HG03558 (cell line): ENCODE measurements around the gene FHAD1.
"Not testable (repeated sequence)": the region's sequence is repeated elsewhere in the genome, so short reads cannot be mapped to it uniquely, and the experiment has no call there.

Source experiments
- ATAC-seq: cut with Tn5 transposase; IDR thresholded peaks from one replicate; pipeline ENCODE4 v1.9.1; 2021; ENCODE audit warnings: moderate number of reproducible peaks; ENCODE audit not compliant: unreplicated experiment; ENCODE audit errors: extremely low read depth

Gene FHAD1

GRCh38 chr1:15384301-15384901 is 137.4 kb downstream of the FHAD1 start:
- ATAC-seq, result no peak

- no peak for ATAC-seq
These were observed 138.4 kb downstream of the FHAD1 start for GRCh38 chr1:15385420-15385819.

GRCh38 chr1:15386164-15386749 is 139.2 kb downstream of the FHAD1 start:
- ATAC-seq, result no peak

GRCh38 chr1:15388201-15388880 is 141.3 kb downstream of the FHAD1 start:
- ATAC-seq, result no peak

GRCh38 chr1:15389828-15390227 is 142.8 kb downstream of the FHAD1 start:
- ATAC-seq, result not testable (repeated sequence)

- ATAC-seq, result no peak
These were observed 143.6 kb downstream of the FHAD1 start for GRCh38 chr1:15390667-15391066.

- ATAC-seq, result no peak
These were observed 144.3 kb downstream of the FHAD1 start for GRCh38 chr1:15391366-15391765.

GRCh38 chr1:15393475-15394257 is 146.6 kb downstream of the FHAD1 start:
- no peak for ATAC-seq

- ATAC-seq, result no peak
These were observed 147.3 kb downstream of the FHAD1 start for GRCh38 chr1:15394258-15394690.

GRCh38 chr1:15397236-15397635 is 150.2 kb downstream of the FHAD1 start:
- ATAC-seq, result no peak

GRCh38 chr1:15399710-15400109 is 152.7 kb downstream of the FHAD1 start:
- no peak for ATAC-seq

- no peak for ATAC-seq
These were observed 153.6 kb downstream of the FHAD1 start for GRCh38 chr1:15400627-15401026.

GRCh38 chr1:15401391-15402055 is 154.5 kb downstream of the FHAD1 start:
- no peak for ATAC-seq

GRCh38 chr1:15402809-15403450 is 155.9 kb downstream of the FHAD1 start:
- no peak for ATAC-seq

- ATAC-seq, result no peak
These were observed 157.0 kb downstream of the FHAD1 start for GRCh38 chr1:15403962-15404580.

- no peak for ATAC-seq
These were observed 158.3 kb downstream of the FHAD1 start for GRCh38 chr1:15405106-15405850.

- ATAC-seq, result no peak
These were observed 159.9 kb downstream of the FHAD1 start for GRCh38 chr1:15406614-15407559.

GRCh38 chr1:15407580-15407979 is 160.6 kb downstream of the FHAD1 start:
- ATAC-seq, result no peak
